AG09319 (cell line): ENCODE measurements around the gene ERLEC1.

ENCODE experiments used
- DNase-seq: peaks from one replicate; pipeline ENCODE4 v3.0.0-alpha.2; 2010; ENCODE audit warnings: low read depth; ENCODE audit errors: extremely low read depth
- CTCF ChIP-seq: IDR thresholded peaks from 2 replicates; pipeline ENCODE4 v1.5.1; 2011; ENCODE audit warnings: low read depth, mild to moderate bottlenecking, inconsistent platforms, low read length, moderate library complexity

ERLEC1 gene

GRCh38 chr2:53867773-53868172 is 80.9 kb downstream of the ERLEC1 start:
- no peak for TF ChIP-seq CTCF
- DNase-seq, result no peak
